ENCODE measurements around the gene RNF128. TPM values are rescaled to one million over a fixed set of nuclear protein-coding genes. Genes with fewer than 3 reads are reported as not detected.
"Not testable (repeated sequence)": the region's sequence is repeated elsewhere in the genome, so short reads cannot be mapped to it uniquely, and the experiment has no call there.

The RNF128 gene
- total RNA-seq, 5 donors from 2014 or later (not counting 1 experiment from before 2014, with no cell fraction given), result 0.12 to 0.16 (median 0.13) TPM; not detected in 2

GRCh38 chrX:106811131-106811910, 84.8 kb downstream of the RNF128 start:
- H3K27ac Mint-ChIP-seq, result no peak overlapping the region
- H3K27ac ChIP-seq (ENCODE audit: low read length), result no peak overlapping the region
- H3K36me3 ChIP-seq (ENCODE audit: control insufficient read depth in 2 of 2, extremely low read depth in 1 of 2, insufficient read depth in 1 of 2, low read length in 1 of 2), result no peaks in the 10 kb centered on the region
- WGBS (ENCODE audit: insufficient coverage), result no CpG with 5 or more reads among the region's 7 CpGs
- ChIA-PET POLR2A (no interaction called here), CTCF (no interaction called here)
- DNase-seq, result no peak
- H3K27me3 Mint-ChIP-seq, result peaks cover 4 to 36% of the 10 kb centered on the region in 2 donors
- no peaks in the 10 kb centered on the region for H3K4me1 ChIP-seq (ENCODE audit: control insufficient read depth in 1 of 2, extremely low read depth in 1 of 2, insufficient read depth in 2 of 2, low read length in 2 of 2)
- H3K9me3 Mint-ChIP-seq, result peaks cover 0 to 2% (median 0%) of the 10 kb centered on the region in 3 donors
- no peaks in the 10 kb centered on the region for H3K4me1 Mint-ChIP-seq
- H3K9me3 ChIP-seq, result no peaks in the 10 kb centered on the region
- H3K4me3 ChIP-seq (ENCODE audit: control insufficient read depth in 1 of 2, extremely low read depth in 1 of 2, low read length in 1 of 2), result no peak overlapping the region
- H3K4me3 Mint-ChIP-seq, result no peak overlapping the region
- H3K27me3 ChIP-seq (replicated peaks in 1 of 2; ENCODE audit: control insufficient read depth in 2 of 2, extremely low read depth in 1 of 2, insufficient read depth in 2 of 2, low read length in 1 of 2), result no peaks in the 10 kb centered on the region
- no peaks in the 10 kb centered on the region for H3K36me3 Mint-ChIP-seq
- ATAC-seq (replicated peaks in 1 of 4), result no peak

DNA sequence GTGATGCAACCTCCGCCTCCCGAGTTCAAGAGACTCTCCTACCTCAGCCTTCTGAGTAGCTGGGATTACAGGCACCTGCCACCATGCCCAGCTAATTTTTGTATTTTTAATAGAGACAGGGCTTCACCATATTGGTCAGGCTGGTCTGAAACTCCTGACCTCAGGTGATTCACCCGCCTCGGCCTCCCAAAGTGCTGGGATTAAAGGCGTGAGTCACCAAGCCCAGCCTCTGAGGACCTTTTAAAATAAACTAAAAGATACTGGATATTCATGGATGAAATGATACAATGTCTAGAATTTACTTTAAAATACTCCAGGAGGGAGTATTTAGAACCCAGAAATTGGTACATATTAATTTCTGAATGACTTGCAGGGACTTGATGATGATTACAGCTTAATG, 86.4 kb downstream of the RNF128 start:
- H3K4me1 ChIP-seq (ENCODE audit: control insufficient read depth in 1 of 2, extremely low read depth in 1 of 2, insufficient read depth in 2 of 2, low read length in 2 of 2); H3K9me3 ChIP-seq; H3K4me3 Mint-ChIP-seq; ATAC-seq (replicated peaks in 1 of 4); H3K36me3 ChIP-seq (ENCODE audit: control insufficient read depth in 2 of 2, extremely low read depth in 1 of 2, insufficient read depth in 1 of 2, low read length in 1 of 2); H3K27ac Mint-ChIP-seq; H3K36me3 Mint-ChIP-seq; POLR2A ChIA-PET; H3K9me3 Mint-ChIP-seq; CTCF ChIA-PET; H3K4me1 Mint-ChIP-seq; H3K4me3 ChIP-seq (ENCODE audit: control insufficient read depth in 1 of 2, extremely low read depth in 1 of 2, low read length in 1 of 2); H3K27me3 ChIP-seq (replicated peaks in 1 of 2; ENCODE audit: control insufficient read depth in 2 of 2, extremely low read depth in 1 of 2, insufficient read depth in 2 of 2, low read length in 1 of 2); H3K27ac ChIP-seq (ENCODE audit: low read length); DNase-seq: not testable (repeated sequence)
- WGBS (ENCODE audit: insufficient coverage), result no CpG with 5 or more reads among the region's 5 CpGs
- peaks cover 5 to 33% of the 10 kb centered on the region in 2 donors for H3K27me3 Mint-ChIP-seq

GRCh38 chrX:106814093-106814492, 87.6 kb downstream of the RNF128 start:
- H3K36me3 ChIP-seq (ENCODE audit: control insufficient read depth in 2 of 2, extremely low read depth in 1 of 2, insufficient read depth in 1 of 2, low read length in 1 of 2); H3K4me3 Mint-ChIP-seq; H3K36me3 Mint-ChIP-seq; POLR2A ChIA-PET; H3K4me1 ChIP-seq (ENCODE audit: control insufficient read depth in 1 of 2, extremely low read depth in 1 of 2, insufficient read depth in 2 of 2, low read length in 2 of 2); H3K27ac Mint-ChIP-seq; CTCF ChIA-PET; ATAC-seq (replicated peaks in 1 of 4); H3K27ac ChIP-seq (ENCODE audit: low read length); H3K27me3 ChIP-seq (replicated peaks in 1 of 2; ENCODE audit: control insufficient read depth in 2 of 2, extremely low read depth in 1 of 2, insufficient read depth in 2 of 2, low read length in 1 of 2); H3K9me3 Mint-ChIP-seq; H3K9me3 ChIP-seq; H3K4me1 Mint-ChIP-seq; H3K4me3 ChIP-seq (ENCODE audit: control insufficient read depth in 1 of 2, extremely low read depth in 1 of 2, low read length in 1 of 2); DNase-seq: not testable (repeated sequence)
- peaks cover 4 to 22% of the 10 kb centered on the region in 2 donors for H3K27me3 Mint-ChIP-seq
- no CpG with 5 or more reads among the region's 3 CpGs for WGBS (ENCODE audit: insufficient coverage)

Other genes with a start within 250 kb of the RNF128 start
- gene RADX, start 114.7 kb upstream of the RNF128 start, total RNA-seq, result 10 to 100 TPM in 2 of 5 donors, 1 to 10 TPM in 3; 6.9 to 15.5 (median 9.9) TPM
- gene TBC1D8B, start 76.0 kb downstream of the RNF128 start, total RNA-seq, result 1 to 10 TPM in 2 of 5 donors, under 1 TPM in 3; 0.35 to 1.9 (median 0.95) TPM
- gene RIPPLY1, start 176.6 kb downstream of the RNF128 start, total RNA-seq, result not detected
- gene CLDN2, start 193.7 kb downstream of the RNF128 start, total RNA-seq, result under 1 TPM in 2 of 5 donors, not detected in 3; 0.07 to 0.13 TPM